ENCODE results near the gene INO80D.

Gene INO80D

GRCh38 chr2:205947621-205948495 lies 138.1 kb downstream of the INO80D start:
- in situ Hi-C loops (cut with HindIII; ENCODE audit: low sequenced_read_pairs), result loop anchor here (5.0 kb wide), 1 partner anchor 41 kb away; no protein-coding TSS in a partner anchor

DNA sequence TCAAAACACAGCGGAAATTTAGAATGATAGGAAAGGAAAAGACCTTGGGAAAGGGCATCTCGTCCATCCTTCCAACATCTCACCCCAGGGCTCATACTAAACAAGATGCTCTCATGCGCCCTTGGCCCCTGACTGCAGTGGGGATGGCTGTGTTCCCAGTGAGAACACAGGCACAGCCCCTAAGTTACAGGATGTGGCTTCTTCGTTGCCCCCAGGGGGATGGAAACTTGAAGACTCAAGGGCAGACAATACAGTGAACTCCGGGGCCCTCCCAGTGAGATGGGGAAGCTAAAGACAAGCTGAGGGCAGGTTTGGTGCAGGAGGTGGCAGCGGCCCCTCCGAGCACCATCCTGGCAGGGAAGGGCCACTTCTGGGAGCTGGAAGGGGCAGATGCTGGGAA lies 139.7 kb downstream of the INO80D start:
- in situ Hi-C loops (cut with HindIII; ENCODE audit: low sequenced_read_pairs), result loop anchor here (5.0 kb wide), 1 partner anchor 39 kb away; no protein-coding TSS in a partner anchor

All from endothelial cell of hepatic sinusoid (primary cell).